NCI-H82 (cell line): Measurements from ENCODE around the gene DNAJC5.

Experiments
- DNase-seq: peaks from one replicate; lab custom pipeline; 2025; lab: John Stamatoyannopoulos, UW

The DNAJC5 gene

DNA sequence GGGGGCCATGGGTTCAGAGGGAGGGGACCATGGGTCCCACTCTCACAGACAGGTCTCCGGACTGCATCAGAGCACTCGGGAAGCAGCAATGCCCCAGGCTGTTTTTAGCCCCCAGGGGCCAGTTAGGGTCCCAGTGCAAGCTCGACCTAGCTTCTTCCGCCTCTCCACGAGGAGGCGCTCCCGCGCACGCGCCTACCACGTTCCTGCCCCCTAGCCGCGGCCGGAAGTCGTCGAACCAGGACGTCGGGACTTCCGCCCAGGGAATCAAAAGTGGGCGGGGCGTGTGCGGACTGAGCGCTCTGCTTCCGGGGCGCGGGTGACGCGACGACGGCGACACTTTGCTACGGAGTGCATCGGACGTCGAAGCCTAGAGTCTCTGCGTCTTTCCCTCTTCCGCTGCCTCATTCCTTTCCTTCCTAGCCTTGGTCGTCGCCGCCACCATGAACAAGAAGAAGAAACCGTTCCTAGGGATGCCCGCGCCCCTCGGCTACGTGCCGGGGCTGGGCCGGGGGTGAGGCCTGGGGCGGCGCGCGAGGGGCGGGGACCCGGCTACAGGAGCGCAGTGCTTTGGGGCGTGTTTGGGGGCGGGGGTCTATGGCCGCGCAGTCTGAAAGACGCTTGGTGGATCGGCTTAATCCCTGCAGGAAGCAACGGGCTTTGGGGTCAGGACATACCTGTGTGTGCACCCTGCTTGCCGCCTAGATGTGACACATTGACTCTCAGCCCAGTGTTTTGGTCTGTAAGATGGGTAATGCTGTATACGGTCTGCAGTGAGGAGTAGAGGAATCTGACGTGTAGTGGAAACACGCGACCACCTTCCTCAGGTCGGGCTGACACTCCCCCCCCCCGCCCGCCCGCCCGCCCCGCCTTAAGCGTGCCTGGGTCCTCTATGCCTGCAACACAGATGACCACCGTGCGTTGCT lies 86.1 kb downstream of the DNAJC5 start, which contains the start of gene PRPF6:
TSS of gene PRPF6 (plus strand) at position 327 of the 923 bp plus-strand sequence. CDS start at position 441, 114 bp downstream.
- DNase-seq: peak; percentile 99

- no peak for DNase-seq
Measured at GRCh38 chr20:63982937-63983336, 88.0 kb downstream of the DNAJC5 start.
